Measurements from ENCODE around the gene SH2D6.
"Not testable (repeated sequence)": the region's sequence is repeated elsewhere in the genome, so short reads cannot be mapped to it uniquely, and the experiment has no call there.

SH2D6 gene

DNA sequence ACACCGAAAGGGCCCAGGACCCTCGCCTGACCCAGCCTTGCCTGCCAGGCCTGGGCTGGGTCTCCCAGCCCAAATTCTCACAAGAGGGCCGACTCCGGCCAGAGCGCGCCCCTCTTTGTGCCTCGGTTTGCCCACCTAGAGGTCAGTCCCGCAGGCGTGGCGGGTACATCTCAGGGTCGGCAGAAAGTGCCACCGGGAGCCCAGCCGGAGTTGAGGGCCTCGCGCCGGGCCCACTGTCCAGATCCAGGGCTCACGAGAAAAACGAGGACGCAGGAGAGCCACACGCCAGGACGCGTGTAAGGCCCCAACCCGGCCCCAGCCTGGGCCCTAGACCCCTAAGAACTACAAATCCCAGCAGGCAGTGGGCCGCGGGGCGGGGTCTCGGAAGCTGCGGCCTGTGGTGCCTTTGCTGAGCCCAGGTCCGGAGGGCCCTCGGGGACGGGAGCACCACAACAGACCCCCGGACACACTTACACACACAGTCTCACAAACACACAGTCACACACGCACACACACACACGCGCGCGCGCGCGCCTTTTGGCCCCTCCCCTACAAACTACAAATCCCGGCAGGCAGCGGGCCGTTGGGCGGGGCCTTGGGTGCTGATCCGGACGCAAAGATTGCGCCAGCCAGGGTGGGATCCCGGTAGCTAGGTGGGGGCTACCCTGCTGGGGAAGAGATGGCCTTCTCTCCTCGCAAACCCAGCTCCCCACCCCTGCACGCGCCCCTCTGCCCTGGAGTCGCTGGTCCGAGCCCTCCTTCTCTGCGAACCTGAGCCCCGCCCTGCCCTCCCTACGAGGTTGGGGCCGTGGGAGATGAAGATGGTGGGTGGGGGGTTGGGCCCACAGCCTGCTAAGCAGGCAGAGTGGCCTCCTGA is at the start of gene SH2D6:
Gene SH2D6 (plus strand): TSS at position 583 of the 877 bp plus-strand sequence. CDS start 10,752 bp downstream, outside the sequence.
- DNase-seq = peak; percentile 69 to 85 (median 74)

DNA sequence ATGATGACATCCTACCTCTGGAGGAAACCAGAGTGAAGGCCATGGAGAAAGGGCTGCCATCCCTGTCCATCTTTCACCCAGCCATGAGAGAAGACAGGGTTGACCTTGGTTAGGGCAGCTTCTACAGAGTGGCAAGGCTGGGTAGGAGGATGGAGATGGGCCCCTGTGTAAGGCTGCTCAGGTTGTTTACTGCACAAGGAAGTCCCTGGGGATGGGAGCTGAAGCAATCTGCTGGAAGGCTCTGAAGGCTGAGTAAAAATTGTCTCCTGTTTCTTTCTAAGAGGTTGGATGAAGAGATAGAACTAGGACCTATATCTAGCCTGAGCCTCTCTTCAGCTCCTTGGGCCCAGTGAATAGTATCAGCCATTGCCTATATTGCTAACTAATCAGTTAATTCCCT is 49.6 kb upstream of the SH2D6 start:
- no peak for DNase-seq

DNA sequence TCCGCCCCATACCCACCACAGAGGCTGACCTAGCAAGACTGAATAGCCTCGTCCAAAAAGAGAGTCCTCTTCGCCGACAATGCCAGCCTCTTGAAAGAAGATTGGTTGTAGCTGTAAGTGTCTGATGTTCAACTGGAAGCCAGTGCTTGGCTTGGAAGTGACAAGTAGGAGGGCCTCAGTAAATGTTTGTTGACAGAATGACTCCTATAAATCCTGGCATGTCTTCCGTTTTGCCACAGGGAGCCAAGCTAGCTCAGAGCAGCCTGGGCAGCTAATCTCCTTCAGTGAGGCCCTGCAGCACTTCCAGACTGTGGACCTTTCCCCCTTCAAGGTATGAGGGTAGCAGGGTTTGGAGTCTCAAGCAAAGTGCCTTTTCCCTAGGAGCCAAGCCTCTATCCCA is 49.0 kb upstream of the SH2D6 start:
- no peak for DNase-seq

DNA sequence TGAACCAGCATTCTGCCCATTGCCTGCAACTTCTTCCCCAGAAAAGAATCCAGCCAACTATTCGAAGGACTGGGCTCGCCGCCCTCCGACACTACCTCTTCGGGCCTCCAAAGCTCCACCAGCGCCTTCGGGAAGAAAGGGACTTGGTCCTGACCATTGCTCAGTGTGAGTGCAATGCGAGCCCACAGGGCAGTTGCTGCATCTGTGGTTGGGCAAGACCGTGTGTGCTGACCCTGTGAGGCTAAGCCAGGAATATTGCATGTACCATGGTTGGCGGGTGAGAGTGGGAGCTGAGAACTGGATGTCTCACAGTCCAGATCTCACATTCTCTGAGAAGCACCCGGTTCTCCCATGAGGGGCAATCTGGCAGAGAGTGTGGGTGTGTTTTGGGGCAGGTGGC is 47.5 kb upstream of the SH2D6 start:
- DNase-seq = no peak

DNA sequence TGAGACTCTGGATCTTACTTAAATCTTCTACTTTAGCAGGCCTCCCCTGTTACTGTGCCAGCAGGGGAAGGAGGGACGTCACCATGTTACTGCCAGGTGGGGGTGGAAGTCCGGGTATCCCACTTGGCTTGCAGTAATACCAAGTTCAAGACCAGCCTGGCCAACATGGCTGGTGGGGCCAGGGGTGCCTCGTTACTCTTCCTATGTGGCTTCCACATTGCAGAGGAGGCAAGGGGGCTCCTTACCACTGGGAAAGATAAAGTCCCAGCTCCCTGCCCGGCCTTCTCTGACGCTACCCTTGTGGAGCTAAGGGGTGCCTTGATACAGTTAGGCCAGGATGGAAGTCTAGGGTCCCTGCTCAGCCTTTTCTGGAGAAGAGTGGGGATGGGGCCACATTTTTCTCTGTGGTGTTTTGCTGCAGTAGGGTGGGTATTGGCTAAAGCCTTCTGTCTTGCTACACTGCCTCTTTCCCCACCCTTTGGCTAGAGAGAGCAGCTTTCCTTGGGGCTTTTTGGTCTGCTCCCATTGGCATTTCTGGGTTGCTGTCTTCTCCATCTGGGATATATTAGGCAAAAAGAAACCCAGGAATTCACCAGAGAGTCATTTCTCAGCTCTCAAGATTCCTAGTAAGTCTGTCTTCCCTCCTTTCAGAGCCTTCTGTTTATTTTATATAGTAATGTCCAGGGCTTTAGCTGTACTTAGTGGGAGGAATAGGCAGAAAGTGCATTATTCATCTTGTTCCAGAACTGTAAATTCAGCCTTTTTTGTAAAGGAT is 42.0 kb upstream of the SH2D6 start:
- DNase-seq = no peak

DNA sequence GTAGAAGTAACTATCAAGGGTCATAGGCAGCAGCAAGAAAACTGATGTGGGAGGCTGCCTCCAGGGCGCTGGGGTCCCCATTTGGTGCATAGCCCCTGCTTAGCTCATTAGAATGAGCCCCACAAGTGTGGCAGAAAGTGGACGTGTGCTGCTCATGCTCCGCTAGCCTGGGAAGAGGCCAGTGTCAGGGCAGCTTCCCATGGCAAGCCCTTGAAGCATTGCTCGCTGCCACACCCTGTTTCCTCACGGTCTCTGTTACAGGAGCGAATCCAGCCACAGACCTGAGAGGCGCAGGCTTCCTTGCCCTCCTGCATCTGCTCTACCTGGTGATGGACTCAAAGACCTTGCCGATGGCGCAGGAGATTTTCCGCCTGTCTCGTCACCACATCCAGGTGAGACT is 41.4 kb upstream of the SH2D6 start:
- DNase-seq = no peak

DNA sequence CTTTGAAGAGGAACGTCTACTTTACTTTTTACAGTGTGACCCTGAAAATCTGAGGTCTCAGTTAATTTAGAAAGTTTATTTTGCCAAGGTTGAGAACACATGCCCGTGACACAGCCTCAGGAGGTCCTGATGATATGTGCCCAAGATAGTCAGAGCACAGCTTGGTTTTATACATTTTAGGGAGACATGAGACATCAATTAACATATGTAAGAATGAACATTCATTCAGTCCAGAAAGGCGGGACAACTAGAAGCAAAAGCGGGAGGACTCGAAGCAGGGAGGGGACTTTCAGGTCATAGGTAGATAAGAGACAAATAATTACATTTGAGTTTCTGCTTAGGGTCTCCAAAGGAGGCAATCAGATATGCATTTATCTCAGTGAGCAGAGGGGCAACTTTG is 40.3 kb upstream of the SH2D6 start:
- DNase-seq = no peak

DNA sequence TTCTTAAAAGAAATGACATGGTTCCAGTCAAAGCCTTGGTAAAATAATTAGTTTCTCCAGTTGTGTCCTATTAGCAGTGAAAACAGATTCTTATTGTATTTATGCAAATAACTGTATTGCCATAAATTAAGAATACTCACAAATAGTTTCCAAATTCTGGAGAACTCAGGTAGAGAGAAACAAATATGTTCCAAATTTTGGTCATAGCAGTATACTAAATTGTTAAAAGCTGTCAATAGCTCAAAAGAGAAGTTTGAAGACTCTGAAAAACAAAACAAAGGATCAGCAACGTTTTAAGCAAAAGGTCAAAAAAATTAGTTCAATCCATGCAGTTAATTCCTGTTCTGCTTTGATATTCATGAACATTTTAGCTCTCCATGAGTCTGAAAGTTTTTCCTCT is 38.5 kb upstream of the SH2D6 start:
- no peak for DNase-seq

DNA sequence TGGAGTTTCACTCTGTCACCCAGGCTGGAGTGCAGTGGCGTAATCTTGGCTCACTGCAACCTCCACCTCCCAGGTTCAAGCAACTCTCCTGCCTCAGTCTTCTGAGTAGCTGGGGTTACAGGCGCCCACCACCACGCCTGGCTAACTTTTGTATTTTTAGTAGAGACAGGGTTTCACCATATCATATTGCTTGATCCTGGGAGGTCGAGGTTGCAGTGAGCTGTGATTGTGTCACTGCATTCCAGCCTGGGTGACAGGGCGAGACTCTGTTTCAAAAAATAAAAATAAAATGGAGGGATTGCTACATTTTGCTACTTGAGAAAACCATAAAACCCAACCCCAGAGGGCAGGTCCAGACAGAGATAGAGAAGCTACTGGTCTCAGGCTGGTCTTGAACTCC is 35.4 kb upstream of the SH2D6 start:
- not testable (repeated sequence) for DNase-seq

DNA sequence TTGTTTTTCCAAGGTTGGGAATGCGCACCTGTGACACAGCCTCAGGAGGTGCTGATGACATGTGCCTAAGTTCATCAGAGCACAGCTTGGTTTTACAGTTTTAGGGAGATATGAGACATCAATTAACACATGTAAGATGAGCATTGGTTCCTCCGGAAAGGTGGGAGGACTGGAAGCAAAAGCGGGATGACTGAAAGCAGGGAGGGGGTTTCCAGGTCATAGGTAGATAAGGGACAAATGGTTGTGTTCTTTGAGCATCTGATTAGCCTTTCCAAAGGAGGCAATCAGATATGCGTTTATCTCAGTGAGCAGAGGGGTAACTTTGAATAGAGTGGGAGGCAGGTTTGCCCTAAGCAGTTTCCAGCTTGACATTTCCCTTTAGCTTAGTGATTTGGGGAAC is 34.7 kb upstream of the SH2D6 start:
- DNase-seq = no peak

DNA sequence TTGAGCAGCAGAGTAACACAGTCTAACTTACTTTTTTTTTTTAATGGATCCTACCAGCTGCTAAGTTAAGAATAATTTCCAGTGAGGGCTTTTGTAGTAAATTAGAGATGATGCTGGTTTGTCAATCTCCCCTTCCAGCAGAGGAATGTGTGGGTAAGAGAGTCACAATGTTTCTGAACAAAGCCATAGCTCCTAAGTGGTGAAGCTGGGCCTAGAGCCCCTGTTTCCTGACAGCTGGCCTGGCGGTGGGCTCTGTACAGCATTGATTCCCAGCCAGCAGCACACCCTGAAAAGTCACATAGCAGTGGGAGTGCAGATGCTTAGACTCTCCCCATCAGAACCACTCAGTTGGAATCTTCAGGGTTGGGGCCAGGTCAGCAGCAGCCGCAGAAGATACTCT is 32.8 kb upstream of the SH2D6 start:
- no peak for DNase-seq

DNA sequence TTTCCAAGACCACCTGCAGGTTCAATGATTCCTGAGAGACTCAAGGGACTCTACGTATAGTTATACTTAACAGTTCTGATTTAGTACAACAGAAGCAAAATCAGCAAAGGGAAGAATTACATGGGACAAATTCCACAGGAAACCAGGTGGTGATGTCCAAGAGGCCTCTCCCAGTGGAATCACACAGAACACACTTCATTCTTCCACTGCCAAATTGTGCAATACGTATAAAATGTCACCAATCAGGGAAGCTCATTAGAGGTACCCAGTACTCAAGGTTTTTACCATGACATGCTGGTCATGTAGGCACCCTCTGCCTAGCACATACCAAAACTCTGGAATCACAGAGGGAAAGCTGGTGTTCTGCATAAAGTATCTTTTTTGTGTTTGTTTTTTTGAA is 30.8 kb upstream of the SH2D6 start:
- no peak for DNase-seq

DNA sequence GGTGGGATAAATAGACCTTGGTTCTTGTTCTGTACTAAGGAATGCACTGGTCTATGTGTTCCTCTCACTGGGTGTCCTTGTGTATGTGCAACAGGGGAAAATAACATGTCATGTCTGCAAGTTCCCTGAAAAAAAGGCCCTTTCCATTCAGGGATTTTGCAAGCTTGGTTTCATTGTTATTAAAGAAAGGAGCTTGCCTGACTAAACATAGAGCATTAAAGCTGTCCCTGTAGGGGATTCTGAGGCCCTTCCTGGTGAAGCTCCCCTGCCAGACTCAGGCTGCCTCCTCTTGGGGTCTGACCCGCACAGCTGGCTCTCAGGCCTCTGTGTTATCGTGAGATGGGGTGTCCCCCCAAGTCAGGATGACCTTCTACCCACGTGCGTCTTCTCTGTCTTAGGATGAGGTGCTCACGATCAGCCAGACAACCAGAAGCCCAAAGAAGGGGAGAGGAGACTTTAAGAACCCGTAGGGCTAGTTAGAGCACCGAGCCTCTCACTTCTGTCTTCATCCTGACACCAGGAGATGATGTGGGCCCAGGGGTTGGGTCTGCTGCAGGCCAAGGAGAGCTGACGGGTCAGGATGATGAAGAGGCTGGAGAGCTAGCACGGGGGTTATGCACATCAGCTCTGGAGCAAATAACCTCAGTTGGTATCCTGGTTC is 29.5 kb upstream of the SH2D6 start:
- no peak for DNase-seq

DNA sequence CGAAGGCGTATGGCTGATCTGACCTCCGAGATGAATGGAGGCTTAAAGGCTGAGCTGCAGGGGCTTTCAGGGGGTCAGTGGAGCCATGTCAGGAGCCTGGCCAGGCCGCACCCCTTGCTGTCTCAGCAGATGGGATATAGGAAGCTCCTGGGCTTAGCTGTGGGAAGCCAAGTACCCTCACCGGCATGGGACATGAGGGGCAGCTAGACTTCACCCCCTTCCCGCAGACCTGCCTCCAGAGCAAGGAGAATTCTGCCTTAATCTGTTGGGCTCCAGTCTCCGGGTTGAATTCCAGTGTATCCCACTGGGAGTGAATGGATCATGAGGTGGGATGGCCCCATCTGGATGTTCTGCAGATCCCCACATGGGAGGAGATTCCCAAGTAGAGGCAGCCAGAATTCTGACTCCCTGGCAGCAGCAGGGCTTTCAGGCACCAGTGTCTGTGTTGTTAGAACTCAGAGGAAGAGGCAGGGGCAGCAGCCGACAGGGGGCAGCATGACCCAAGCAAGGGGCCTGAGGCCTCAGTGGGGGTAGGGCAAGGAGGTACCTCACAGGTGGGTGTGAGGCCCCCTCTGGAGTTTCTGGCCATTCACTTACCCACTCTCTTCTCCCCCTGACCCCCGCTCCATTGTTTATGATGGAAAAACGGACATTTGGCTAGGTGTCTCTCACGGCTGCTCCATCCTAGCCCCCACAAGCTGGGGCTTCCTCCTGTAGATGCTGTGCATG is 27.4 kb upstream of the SH2D6 start:
- peak; percentile 15 to 78 (median 63) for DNase-seq

DNA sequence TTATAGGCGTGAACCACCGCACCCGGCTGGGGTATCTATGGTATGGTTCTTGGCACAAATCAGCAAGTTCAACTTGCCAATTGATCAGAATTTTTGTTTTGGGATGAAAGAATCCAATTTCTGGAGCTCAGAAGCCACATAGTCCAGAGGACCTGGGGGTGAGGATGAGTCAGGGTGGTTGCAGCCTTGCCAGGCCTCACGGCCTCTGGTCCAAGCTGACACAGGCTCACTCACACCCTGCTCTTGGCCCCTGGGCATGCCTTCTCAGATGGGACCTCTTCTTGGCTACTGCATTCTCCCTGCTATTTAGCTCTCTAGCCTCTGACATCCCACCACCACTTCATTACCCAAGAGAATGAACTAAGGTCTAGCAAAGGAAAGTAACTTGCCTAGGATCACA is 24.7 kb upstream of the SH2D6 start:
- no peak for DNase-seq

DNA sequence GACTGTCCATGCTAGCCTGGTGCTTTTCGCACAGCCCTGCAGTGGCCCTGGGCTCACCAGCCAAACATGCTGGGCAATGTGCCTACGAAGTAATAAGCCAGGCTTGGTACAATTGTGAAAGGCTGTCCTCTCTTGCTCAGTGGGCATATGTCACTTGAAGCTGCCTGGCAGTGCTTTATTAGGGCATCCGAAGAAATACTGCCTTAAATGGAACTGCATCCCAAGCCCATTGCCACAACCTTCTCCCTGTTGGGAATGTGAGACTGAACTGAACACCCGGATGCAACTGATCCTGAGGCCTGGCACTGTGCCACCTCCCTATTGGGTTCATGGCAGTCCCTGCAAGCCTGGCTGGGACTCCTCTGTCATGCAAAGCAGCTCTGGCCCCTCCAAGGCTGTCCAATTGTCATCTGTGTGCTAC is 24.2 kb upstream of the SH2D6 start:
- no peak for DNase-seq

DNA sequence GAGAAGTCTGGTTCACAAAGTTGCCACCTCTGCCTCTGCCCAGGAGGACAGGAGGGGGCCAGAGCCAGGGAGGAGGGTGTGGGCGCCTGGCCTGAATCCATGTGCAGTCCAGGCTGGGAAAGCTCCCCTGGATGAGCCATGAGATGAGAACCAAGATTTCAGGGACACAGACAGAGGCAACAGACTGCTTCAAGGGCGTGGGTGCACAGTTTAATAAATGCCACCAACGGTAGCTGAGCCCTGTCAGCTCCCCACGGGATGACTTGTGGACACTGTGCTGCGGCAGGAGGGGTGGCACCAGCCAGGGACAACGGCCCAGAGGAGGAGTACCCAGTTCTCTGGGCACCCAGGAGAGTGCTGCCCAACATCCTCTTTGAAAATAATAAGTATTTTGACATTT is 23.5 kb upstream of the SH2D6 start:
- no peak for DNase-seq

DNA sequence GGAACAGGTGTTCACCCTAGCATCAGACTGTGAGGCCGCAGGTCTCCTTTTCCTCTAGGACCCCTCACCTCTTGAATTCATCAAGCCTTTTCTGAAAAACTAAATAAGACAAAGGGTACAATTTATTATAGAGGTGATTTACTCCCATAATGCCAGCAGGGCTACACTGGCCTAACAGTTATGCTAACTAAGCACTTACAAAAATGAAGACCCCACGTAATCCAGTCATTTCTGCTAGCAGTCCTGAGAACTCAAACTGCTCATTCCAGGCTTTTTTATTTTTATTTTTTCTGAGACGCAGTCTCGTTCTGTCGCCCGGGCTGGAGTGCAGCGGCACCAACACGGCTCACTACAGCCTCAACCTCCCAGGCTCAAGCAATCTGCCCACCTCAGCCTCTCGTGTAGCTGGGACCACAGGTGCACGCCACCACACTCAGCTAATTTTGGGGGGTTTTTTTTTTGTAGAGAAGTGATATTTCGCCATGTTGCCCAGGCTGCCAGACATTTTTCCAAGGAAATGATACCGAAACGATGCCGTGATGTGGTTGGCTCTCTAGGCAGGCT is 22.5 kb upstream of the SH2D6 start:
- DNase-seq = no peak

DNA sequence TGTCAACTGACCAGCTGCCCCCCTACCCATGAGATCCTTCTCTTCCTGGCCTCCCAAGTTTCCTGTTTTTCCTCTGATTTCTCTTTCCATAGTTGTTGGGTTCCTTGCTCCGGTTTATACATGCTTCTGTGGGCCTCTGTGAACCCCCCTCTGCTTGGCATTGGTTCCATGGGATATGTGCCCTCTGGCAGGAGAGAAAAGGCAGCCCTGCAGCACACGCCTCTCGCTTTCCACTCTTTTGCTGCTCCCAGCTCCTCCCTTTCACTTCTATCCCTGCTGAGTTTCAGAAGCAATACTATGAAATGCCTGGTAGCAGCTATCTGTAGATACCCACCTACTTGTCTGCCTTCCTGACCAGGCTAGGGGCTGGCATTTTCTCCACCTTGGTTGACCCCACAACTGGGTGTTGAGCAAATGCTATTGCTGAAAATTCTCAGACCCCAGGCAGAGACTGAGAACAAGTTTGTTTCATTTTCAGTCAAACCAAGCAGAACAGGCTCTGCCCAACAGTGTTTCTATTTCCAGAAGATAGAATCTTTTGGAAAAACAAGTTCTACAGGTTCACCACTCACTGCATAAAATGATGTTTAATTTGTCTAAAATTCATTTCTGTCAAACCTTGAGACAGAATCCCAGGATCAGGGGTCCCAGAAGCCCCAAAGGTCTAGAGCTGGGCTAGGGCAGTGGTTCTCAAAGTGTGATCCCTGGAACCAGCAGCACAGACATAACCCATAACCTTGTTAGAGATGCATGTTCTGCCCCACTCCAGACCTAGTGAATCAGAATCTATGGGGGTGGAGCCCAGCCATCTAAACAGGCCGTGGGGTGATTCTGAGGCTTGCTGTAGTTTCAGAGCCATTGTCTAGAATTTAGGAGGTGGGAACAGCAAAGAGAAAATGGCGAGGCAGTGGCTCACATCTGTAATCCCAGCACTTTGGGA is 21.7 kb upstream of the SH2D6 start:
- no peak for DNase-seq

DNA sequence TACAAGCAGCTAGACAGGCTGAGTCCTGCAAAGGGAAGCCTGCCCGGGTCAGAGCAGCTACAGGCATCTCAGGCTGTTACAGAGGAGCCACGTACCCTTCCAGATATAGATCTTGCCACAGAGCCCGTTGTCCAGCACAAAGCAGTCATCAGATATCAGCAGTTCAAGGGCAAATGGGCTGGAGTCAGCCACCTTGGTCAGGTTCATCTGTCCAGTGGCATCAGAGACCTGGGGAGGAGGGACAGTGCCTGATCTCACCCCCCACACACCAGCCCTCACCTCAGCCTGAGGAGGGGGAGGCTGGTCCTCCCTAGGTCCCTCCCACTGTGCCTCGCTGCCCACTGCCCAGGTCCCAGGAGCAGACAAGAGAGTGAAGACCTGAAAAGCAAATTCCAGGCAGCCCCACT is 20.6 kb upstream of the SH2D6 start:
- DNase-seq = no peak

DNA sequence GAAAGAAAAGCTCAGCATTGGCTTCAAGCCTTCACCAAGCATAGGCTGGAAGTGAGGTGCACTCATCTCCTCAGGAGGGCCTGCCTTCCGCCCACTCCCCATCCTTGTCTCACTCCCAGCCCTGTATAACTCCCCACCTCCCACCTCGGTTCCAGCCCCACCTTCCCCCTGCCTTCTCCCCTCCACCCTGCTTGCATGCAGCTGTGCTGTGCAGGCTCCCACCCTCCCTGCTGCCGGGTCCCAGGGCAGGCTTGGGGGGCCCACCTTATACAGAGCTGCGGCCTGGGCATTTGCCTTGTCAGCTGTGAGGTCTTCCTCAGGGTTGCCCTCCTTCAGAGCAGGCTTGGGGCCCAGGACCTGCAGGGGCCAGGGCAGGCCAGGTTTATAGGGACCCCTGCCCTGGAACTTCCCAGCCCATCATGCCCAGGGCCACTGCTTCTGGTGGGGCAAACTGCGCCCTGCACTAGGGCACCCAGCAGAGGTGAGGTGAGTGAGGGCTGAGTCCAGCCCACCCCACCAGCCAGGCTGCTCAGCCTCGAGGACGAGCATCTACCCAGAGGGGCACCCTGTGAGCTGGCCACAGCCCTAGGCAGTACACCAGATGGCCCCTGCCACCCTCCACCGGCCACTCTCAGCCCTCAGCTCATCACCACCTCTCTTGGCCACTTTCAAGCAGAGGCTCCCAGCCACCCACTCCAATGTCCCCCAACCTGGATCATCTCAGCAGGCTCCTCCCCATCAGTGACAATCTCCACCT is 19.9 kb upstream of the SH2D6 start:
- no peak for DNase-seq
